A549 (cell line): ENCODE results near the gene CD109. TPM values are rescaled to one million over a fixed set of nuclear protein-coding genes. Genes with fewer than 3 reads are reported as not detected.

Experiments
- ATAC-seq, 2 experiments: fragments of 200-7000 bp in 1 of 2; fragments of >200 bp in 1 of 2; cut with Nextera tagmentation in 1 of 2; cut with Tn5 transposase in 1 of 2; 3 replicates each; pipeline versions ENCODE4 v1.8.0 to v1.9.1; 2018 to 2020; ENCODE audit warnings: mild to moderate bottlenecking in 1 of 2, moderate library complexity in 1 of 2
- CTCF ChIA-PET: fragments of 300-600 bp; sonication (Branson Sonifier 250); formaldehyde crosslinking; extraction: SDS; loops from one replicate; lab custom pipeline; 2021; ENCODE audit warnings: antibody characterized with exemption, inconsistent platforms; lab: Yijun Ruan, JAX
- POLR2A ChIA-PET: fragments of 350-600 bp; formaldehyde crosslinking; extraction: SDS; loops from one replicate; lab custom pipeline; 2021; ENCODE audit warnings: antibody characterized with exemption, inconsistent platforms; lab: Yijun Ruan, JAX
- DNase-seq, 2 experiments: peaks; one replicate each; pipeline versions ENCODE4 v3.0.0 to v3.0.0-alpha.2; 2011 to 2016; ENCODE audit warnings: low read depth in 1 of 2, low spot score in 1 of 2
- FAIRE-seq: peaks from 2 replicates; lab custom pipeline; 2011; peaks lifted over from hg19 to GRCh38; lab: Jason Lieb, UNC
- H3K27ac ChIP-seq, 2 experiments: fragments of >200 bp; sonication (Bioruptor Twin); formaldehyde crosslinking; 3 replicates each; pipeline ENCODE4 v1.5.1; 2016 to 2017
- H3K4me1 ChIP-seq: fragments of >200 bp; sonication (Bioruptor Twin); formaldehyde crosslinking; 3 replicates; pipeline ENCODE4 v1.6.1; 2016
- H3K4me2 ChIP-seq: fragments of >200 bp; sonication (Bioruptor Twin); formaldehyde crosslinking; 3 replicates; pipeline ENCODE4 v1.6.1; 2016
- H3K4me3 ChIP-seq: fragments of >200 bp; sonication (Bioruptor Twin); formaldehyde crosslinking; 3 replicates; pipeline ENCODE4 v1.5.1; 2016
- H3K9me3 ChIP-seq: fragments of >200 bp; sonication (Bioruptor Twin); formaldehyde crosslinking; 3 replicates; pipeline ENCODE4 v1.6.1; 2016
- ATOH8 ChIP-seq: fragments of 250-450 bp; sonication (Bioruptor Pico); IDR thresholded peaks from 2 replicates; pipeline ENCODE4 v1.5.0; 2020; ENCODE audit warnings: low read depth, mild to moderate bottlenecking, moderate library complexity
- BHLHE40 ChIP-seq: IDR thresholded peaks from 2 replicates; pipeline ENCODE4 v1.6.1; 2012; ENCODE audit warnings: low read depth, low read length, inconsistent platforms
- CBX8 ChIP-seq: fragments of 200-600 bp; sonication (generic); IDR thresholded peaks from 2 replicates; pipeline ENCODE4 v1.6.1; 2016
- CHD4 ChIP-seq: fragments of 200-600 bp; sonication (generic); IDR thresholded peaks from 2 replicates; pipeline ENCODE4 v1.6.1; 2016; ENCODE audit warnings: antibody characterized with exemption, mild to moderate bottlenecking, borderline replicate concordance
- CTCF ChIP-seq: fragments of >200 bp; sonication (Bioruptor Twin); formaldehyde crosslinking; IDR thresholded peaks from 3 replicates; pipeline ENCODE4 v1.5.1; 2016
- FOXS1 ChIP-seq: fragments of 250-450 bp; sonication (Bioruptor Pico); IDR thresholded peaks from 2 replicates; pipeline ENCODE4 v1.5.0; 2020; ENCODE audit warnings: mild to moderate bottlenecking, moderate library complexity
- HMGXB4 ChIP-seq: fragments of 250-450 bp; sonication (Bioruptor Pico); IDR thresholded peaks from 2 replicates; pipeline ENCODE4 v1.5.0; 2021; ENCODE audit warnings: mild to moderate bottlenecking, moderate library complexity, borderline replicate concordance
- JUNB ChIP-seq: fragments of >200 bp; sonication (Bioruptor Twin); formaldehyde crosslinking; IDR thresholded peaks from 2 replicates; pipeline ENCODE4 v1.6.1; 2016
- KDM5A ChIP-seq: fragments of 200-600 bp; sonication (generic); IDR thresholded peaks from 2 replicates; pipeline ENCODE4 v1.6.1; 2016; ENCODE audit warnings: antibody characterized with exemption, mild to moderate bottlenecking
- MAZ ChIP-seq: fragments of 150-350 bp; IDR thresholded peaks from 2 replicates; pipeline ENCODE4 v1.6.1; 2014; ENCODE audit warnings: antibody characterized with exemption, low read depth, low read length, borderline replicate concordance
- NFE2L2 ChIP-seq: fragments of 150-350 bp; conservative IDR thresholded peaks from 2 replicates; pipeline ENCODE4 v1.6.1; 2014; ENCODE audit warnings: low read length
- NPAS2 ChIP-seq: fragments of 250-450 bp; sonication (Bioruptor Pico); IDR thresholded peaks from 2 replicates; pipeline ENCODE4 v1.8.0; 2022; ENCODE audit warnings: mild to moderate bottlenecking, moderate library complexity, borderline replicate concordance
- NR3C1 ChIP-seq: fragments of >200 bp; sonication (Bioruptor Twin); formaldehyde crosslinking; IDR thresholded peaks from 3 replicates; pipeline ENCODE4 v1.6.1; 2017
- PHF8 ChIP-seq: fragments of 200-600 bp; sonication (generic); IDR thresholded peaks from 2 replicates; pipeline ENCODE4 v1.6.1; 2016; ENCODE audit warnings: low read depth, mild to moderate bottlenecking, antibody characterized with exemption, moderate library complexity, borderline replicate concordance
- POLR2A ChIP-seq: IDR thresholded peaks from 2 replicates; pipeline ENCODE4 v1.6.1; 2012; ENCODE audit warnings: mild to moderate bottlenecking, low read length
- RCOR1 ChIP-seq: fragments of 150-350 bp; IDR thresholded peaks from 2 replicates; pipeline ENCODE4 v1.6.1; 2014; ENCODE audit warnings: antibody characterized with exemption, low read length, low read depth
- RNF2 ChIP-seq: fragments of 200-600 bp; sonication (generic); IDR thresholded peaks from 2 replicates; pipeline ENCODE4 v1.6.1; 2016; ENCODE audit warnings: low read depth, mild to moderate bottlenecking, antibody characterized with exemption, moderate library complexity, borderline replicate concordance
- SMC3 ChIP-seq: fragments of >200 bp; sonication (Bioruptor Twin); formaldehyde crosslinking; IDR thresholded peaks from 3 replicates; pipeline ENCODE4 v1.6.1; 2018; ENCODE audit warnings: inconsistent platforms
- USF2 ChIP-seq: fragments of 450-650 bp; IDR thresholded peaks from 2 replicates; pipeline ENCODE4 v1.6.1; 2014; ENCODE audit warnings: antibody characterized with exemption
- ZC3H11A ChIP-seq: fragments of 450-650 bp; IDR thresholded peaks from 2 replicates; pipeline ENCODE4 v1.6.1; 2014; ENCODE audit warnings: antibody characterized with exemption, mild to moderate bottlenecking
- WGBS: methylation state at CpG from one replicate; pipeline ENCODE4 v1.1.6; 2017; ENCODE audit errors: missing lambda C conversion rate; 5-methylcytosine and 5-hydroxymethylcytosine counted together
- polyA plus RNA-seq, 4 experiments: library from polyadenylated mRNA; depleted of rRNA in 3 of 4; stranded (reverse); fragments of >200 nt; fragmentation: RNase III in 1 of 4; extraction: RNeasy Plus Mini Kit Qiagen cat#74134 plus additional on column Dnase treatment in 1 of 4; gene quantifications; 2 replicates in 3 of 4; 3 replicates in 1 of 4; pipeline ENCODE4 v1.2.3, GENCODE V29; 2011 to 2017

CD109 gene
- polyA plus RNA-seq, 2 of the 4 experiments (the other 2 are of a cell fraction) = 18.3 to 56.7 TPM

GRCh38 chr6:73743556-73743955, 47.6 kb downstream of the CD109 start (continued):
- TF ChIP-seq CTCF (no peak), NPAS2 (CRISPR knock-in tag) (no peak), HMGXB4 (CRISPR knock-in tag) (no peak), NR3C1 (no peak), USF2 (no peak), JUNB (no peak)

- no peak overlapping the region for H3K27ac ChIP-seq
- CTCF ChIA-PET = no interaction called here
- no peak overlapping the region for H3K4me3 ChIP-seq
- H3K9me3 ChIP-seq = no peaks in the 10 kb centered on the region
- POLR2A ChIA-PET = no interaction called here
- no peak for DNase-seq
- peaks cover 7% of the 10 kb centered on the region; the same call in 1 of the 3 replicates for H3K4me1 ChIP-seq
- FAIRE-seq = no peak
- no peak for TF ChIP-seq PHF8
- TF ChIP-seq CBX8 = no peak
- TF ChIP-seq NFE2L2 = no peak
- TF ChIP-seq POLR2A = no peak
- no peak for TF ChIP-seq BHLHE40
- TF ChIP-seq SMC3 = no peak
- TF ChIP-seq MAZ = no peak
- no peak for TF ChIP-seq CHD4
- no peak for TF ChIP-seq KDM5A
- TF ChIP-seq CTCF = no peak
- TF ChIP-seq FOXS1 (CRISPR knock-in tag) = no peak
- no peak for TF ChIP-seq RNF2
- TF ChIP-seq ZC3H11A = no peak
- 48% methylated on average over 1 of the region's 1 CpG for WGBS
- no peak for ATAC-seq
- H3K4me2 ChIP-seq = no peak overlapping the region
These were observed 50.8 kb downstream of the CD109 start for GRCh38 chr6:73746787-73747186.

- no peak overlapping the region for H3K27ac ChIP-seq
- no peaks in the 10 kb centered on the region for H3K9me3 ChIP-seq
- ATAC-seq (no peak), DNase-seq (no peak), FAIRE-seq (no peak)
- no peak overlapping the region for H3K4me2 ChIP-seq
- ChIA-PET POLR2A (no interaction called here), CTCF (interaction anchor here (4.3 kb wide), 1 partner anchor 8 kb away, joined by 21 read pairs; no protein-coding TSS in a partner anchor)
- H3K4me3 ChIP-seq = no peak overlapping the region
- WGBS = 90% methylated on average over 2 of the region's 2 CpGs
- peaks cover 7% of the 10 kb centered on the region; the same call in 1 of the 3 replicates for H3K4me1 ChIP-seq
- no peak for TF ChIP-seq RNF2
- no peak for TF ChIP-seq ATOH8 (CRISPR knock-in tag)
- no peak for TF ChIP-seq RCOR1
- TF ChIP-seq NPAS2 (CRISPR knock-in tag) = no peak
These were observed 51.3 kb downstream of the CD109 start for GRCh38 chr6:73747289-73747688.
